ENCODE results near the gene GALNTL6. TPM values are rescaled to one million over a fixed set of nuclear protein-coding genes. Genes with fewer than 3 reads are reported as not detected.

Gene GALNTL6
- total RNA-seq, 1 experiment from 2014 or later = not detected

- Histone ChIP-seq H3K27ac (ENCODE audit: insufficient read length, low read depth, low read length) (no peak overlapping the region), H3K18ac (ENCODE audit: insufficient read length, low read depth, low read length) (no peak overlapping the region), H3K79me2 (ENCODE audit: insufficient read depth, low read length) (no peaks in the 10 kb centered on the region), H2BK15ac (ENCODE audit: low read depth, low read length) (no peak overlapping the region), H3K4me2 (ENCODE audit: insufficient read depth, insufficient read length, low read length) (no peak overlapping the region), H2BK120ac (ENCODE audit: low read depth, low read length, poor library complexity, severe bottlenecking) (no peak overlapping the region), H4K20me1 (ENCODE audit: control insufficient read depth, insufficient read depth, insufficient read length) (no peaks in the 10 kb centered on the region), H2AFZ (ENCODE audit: low read length) (no peak overlapping the region), H2BK5ac (ENCODE audit: insufficient read length, low read length) (no peak overlapping the region), H3K4me1 (ENCODE audit: insufficient read depth, low read length) (no peaks in the 10 kb centered on the region; the same call in 1 of the 2 replicates), H2BK12ac (ENCODE audit: insufficient read length, low read depth, low read length) (no peak overlapping the region), H4K91ac (ENCODE audit: insufficient read length, low read depth, low read length) (no peak overlapping the region), H3K23ac (ENCODE audit: insufficient read length, low read depth, low read length) (no peak overlapping the region), H3K79me1 (ENCODE audit: insufficient read depth, low read depth, low read length, poor library complexity, severe bottlenecking) (no peaks in the 10 kb centered on the region), H3K23me2 (ENCODE audit: insufficient read length, low read depth, low read length, poor library complexity, severe bottlenecking) (no peaks in the 10 kb centered on the region), H2BK20ac (ENCODE audit: low read depth, low read length, poor library complexity, severe bottlenecking) (no peak overlapping the region), H4K8ac (replicated peaks; ENCODE audit: insufficient read length, low read depth, low read length) (no peak overlapping the region), H3K27me3 (ENCODE audit: insufficient read depth, low read length) (no peaks in the 10 kb centered on the region), H3K14ac (ENCODE audit: insufficient read depth, low read length) (no peak overlapping the region), H4K5ac (ENCODE audit: insufficient read length, low read depth, low read length) (no peak overlapping the region), H2AK5ac (ENCODE audit: insufficient read length, low read length) (no peak overlapping the region), H3K9me3 (ENCODE audit: control insufficient read depth, low read depth, low read length) (no peaks in the 10 kb centered on the region), H3K56ac (ENCODE audit: insufficient read length, low read depth, low read length) (no peak overlapping the region), H3K9ac (ENCODE audit: extremely low read depth, insufficient read length, low read length) (no peak overlapping the region), H3K4ac (ENCODE audit: low read depth, low read length) (no peak overlapping the region), H3T11ph (ENCODE audit: low read length) (no peak overlapping the region)
- no peak for DNase-seq
- no peaks in the 10 kb centered on the region for H3K27me3 Mint-ChIP-seq (ENCODE audit: low read depth)
- H3K4me3 Mint-ChIP-seq = no peak overlapping the region
- no peaks in the 10 kb centered on the region for H3K9me3 Mint-ChIP-seq
- TF ChIP-seq CTCF (conservative IDR thresholded peaks at IDR 0.05) = no peak
- H3K4me1 Mint-ChIP-seq = peaks cover 15 to 16% of the 10 kb centered on the region in 2 experiments
- WGBS (ENCODE audit: extremely low coverage, insufficient read length, low lambda C conversion rate) = no CpG with 5 or more reads among the region's 1 CpG
- H3K27ac Mint-ChIP-seq = no peak overlapping the region
- H3K36me3 Mint-ChIP-seq (ENCODE audit: insufficient read depth in 1 of 3, low read depth in 3 of 3) = peaks cover 0 to 4% (median 0%) of the 10 kb centered on the region in 3 experiments; a peak in 2 of 7 replicates
Observed at GRCh38 chr4:172220679-172221078, 407.5 kb downstream of the GALNTL6 start.
